HG03378 (cell line): ENCODE results near the gene NLGN4X.

Source experiments
- ATAC-seq: cut with Tn5 transposase; IDR thresholded peaks from one replicate; pipeline ENCODE4 v1.9.1; 2021; ENCODE audit warnings: mild to moderate bottlenecking, moderate library complexity; ENCODE audit not compliant: unreplicated experiment

The NLGN4X gene

DNA sequence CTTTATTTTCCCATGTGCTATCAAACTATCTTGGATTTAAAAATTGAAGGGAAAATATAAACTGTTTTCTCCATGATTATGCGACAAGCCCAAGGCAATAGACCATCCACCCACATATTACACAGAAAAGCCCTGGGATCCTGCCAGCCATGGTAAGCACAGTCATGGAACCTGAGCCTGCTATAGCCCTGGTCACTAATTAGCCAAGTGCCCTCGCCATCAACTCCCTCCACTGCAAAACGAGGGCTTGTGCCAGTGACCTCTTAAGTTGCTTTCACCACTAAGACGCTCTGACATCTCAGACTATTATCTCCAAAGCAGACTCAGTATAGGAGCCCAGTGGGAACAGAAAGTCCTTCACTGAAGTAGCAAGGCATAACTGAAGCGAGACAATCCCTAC, 69.2 kb downstream of the NLGN4X start:
- ATAC-seq = no peak

DNA sequence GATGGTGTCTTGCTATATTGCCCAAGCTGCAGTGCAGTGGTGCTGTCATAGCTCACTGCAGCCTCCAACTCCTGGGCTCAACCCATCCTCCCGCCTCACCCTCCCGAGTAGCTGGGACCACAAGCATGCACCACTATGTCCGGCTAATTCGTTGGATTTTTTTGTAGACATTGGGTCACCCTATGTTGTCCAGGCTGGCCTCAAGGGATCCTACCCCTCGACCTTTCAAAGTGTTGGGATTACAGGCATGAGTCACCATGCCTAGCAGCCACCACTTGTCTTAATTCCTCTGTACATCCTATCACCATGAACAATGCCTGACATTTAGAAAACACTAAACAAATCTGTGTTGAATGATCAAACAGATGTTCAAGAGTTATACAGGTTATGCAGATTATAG, 76.7 kb downstream of the NLGN4X start:
- ATAC-seq = no peak

- no peak for ATAC-seq
Measured at GRCh38 chrX:6149060-6149872, 79.4 kb downstream of the NLGN4X start.

- no peak for ATAC-seq
Measured at GRCh38 chrX:6134255-6134654, 94.4 kb downstream of the NLGN4X start.

- ATAC-seq = no peak
Measured at GRCh38 chrX:6132970-6133369, 95.7 kb downstream of the NLGN4X start.

- ATAC-seq = no peak
Measured at GRCh38 chrX:6131287-6131686, 97.4 kb downstream of the NLGN4X start.

DNA sequence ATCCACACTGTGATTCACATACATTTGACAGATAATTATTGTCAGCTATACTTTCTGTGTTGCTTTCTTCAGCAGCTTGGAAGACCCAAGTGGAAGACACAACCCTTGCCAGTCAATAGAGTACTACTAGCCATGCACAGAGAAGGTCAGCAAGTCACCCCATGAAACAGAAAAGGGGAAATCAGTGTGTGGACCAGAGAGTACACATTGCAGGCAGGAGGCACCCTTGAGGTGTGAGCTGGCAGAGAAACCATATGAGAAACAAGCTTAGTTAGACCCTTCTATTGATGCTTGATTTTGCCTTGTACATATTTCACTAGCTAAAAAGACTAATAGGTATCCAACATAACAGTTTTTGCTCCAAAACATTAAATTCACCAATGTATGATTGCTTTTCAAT, 99.5 kb downstream of the NLGN4X start:
- ATAC-seq = no peak

- ATAC-seq = no peak
Measured at GRCh38 chrX:6120329-6120728, 108.3 kb downstream of the NLGN4X start.

DNA sequence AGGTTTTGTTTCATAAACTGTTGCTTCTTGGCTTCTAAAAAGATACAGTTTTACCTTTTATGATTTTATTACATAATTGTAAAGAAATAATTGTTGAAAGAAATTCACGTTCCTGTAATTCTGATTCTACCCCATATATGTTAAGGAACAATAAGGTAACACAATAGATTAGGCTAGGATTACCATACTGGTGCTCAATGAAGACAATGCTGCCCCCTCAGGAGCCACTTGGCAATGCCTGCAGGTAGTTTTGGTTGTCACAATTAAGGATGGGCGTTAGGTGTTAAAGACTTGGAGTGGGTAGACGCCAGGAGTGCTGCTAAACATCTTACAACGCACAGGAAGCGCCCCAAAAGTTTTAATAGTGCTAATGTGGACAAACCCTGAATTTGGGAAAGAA, 133.2 kb downstream of the NLGN4X start:
- ATAC-seq = no peak

DNA sequence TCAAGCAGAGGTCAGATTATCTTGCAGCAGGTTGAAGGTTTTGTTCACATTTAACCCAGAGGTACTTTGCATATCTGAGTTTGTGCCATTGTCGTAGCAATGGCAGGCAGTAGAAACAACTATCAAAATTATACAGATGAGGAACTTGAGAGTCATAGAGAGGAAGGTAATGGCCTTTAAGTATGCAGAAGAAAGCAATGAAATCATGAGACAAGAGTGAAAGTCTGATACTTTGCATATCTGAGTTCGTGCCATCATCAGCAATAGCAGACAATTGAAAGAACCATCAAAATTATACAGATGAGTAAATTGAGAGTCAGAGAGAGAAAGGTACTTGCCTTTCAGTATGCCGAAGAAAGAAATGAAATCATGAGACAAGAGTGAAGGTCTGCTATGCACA, 154.1 kb downstream of the NLGN4X start:
- no peak for ATAC-seq

DNA sequence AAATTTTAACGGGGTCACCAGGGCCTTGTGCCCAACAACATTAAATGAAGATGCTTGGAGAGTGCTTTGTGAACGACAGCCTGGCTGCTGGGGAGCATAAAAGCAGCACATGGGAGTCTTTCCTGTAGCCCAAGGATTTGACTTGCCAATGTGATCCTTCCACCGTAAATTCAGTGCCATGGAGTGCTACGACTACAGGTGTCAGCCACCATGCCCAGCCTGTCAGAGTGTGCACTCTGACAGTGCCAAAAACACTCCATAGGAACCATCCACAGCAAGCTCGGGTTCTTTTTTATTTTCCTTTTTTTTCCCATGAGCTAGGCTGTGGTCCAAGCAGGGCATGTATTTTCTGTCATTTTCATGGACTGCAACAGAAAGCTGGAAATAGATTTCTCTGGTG, 156.9 kb downstream of the NLGN4X start:
- no peak for ATAC-seq

DNA sequence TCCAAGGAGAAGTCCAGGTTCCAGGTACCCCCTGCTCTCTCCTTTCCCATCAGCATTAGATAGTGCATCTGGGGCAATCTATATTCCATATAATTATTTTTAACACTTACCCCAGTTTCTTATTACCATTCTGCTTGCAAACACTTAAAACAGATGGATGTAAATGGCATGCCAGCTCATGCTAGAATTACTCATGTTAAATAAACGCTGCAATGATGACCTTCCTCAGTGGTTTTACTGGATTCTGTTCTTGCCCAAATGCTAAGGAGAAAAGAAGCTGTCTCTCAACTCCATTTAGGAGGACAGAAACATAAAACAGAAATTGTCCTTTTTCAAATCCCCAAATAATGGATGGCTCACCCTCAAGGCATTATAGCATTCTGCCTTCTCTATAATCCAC, 161.1 kb downstream of the NLGN4X start:
- no peak for ATAC-seq

GRCh38 chrX:6053141-6053540, 175.5 kb downstream of the NLGN4X start:
- no peak for ATAC-seq

- ATAC-seq = no peak
Measured at GRCh38 chrX:6052111-6052745, 176.4 kb downstream of the NLGN4X start.

GRCh38 chrX:6049132-6049531, 179.5 kb downstream of the NLGN4X start:
- no peak for ATAC-seq

- ATAC-seq = no peak
Measured at GRCh38 chrX:6041630-6042029, 187.0 kb downstream of the NLGN4X start.

GRCh38 chrX:6029014-6029413, 199.7 kb downstream of the NLGN4X start:
- no peak for ATAC-seq

GRCh38 chrX:6026980-6027379, 201.7 kb downstream of the NLGN4X start:
- ATAC-seq = no peak

GRCh38 chrX:6026429-6026828, 202.2 kb downstream of the NLGN4X start:
- ATAC-seq = no peak

DNA sequence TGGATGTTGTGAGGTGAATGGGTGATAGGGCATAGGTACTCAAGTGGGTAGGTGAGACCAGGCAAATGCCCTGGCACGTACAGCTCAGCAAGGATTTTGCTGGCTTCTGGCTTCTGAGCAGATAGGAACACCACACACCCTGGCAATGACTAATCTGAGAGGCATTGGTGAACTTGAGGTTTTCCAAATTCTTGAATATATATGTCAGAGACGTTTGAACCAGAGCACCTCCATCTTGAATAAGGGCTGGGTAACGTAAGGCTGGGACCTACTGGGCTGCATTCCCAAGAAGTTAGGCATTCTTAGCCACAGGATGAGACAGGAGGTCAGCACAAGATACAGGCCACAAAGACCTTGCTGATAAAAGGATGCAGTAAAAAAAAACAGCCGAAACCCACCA, 204.5 kb downstream of the NLGN4X start:
- no peak for ATAC-seq

- ATAC-seq = peak; percentile 81
Measured at GRCh38 chrX:6021316-6022091, 207.2 kb downstream of the NLGN4X start.

DNA sequence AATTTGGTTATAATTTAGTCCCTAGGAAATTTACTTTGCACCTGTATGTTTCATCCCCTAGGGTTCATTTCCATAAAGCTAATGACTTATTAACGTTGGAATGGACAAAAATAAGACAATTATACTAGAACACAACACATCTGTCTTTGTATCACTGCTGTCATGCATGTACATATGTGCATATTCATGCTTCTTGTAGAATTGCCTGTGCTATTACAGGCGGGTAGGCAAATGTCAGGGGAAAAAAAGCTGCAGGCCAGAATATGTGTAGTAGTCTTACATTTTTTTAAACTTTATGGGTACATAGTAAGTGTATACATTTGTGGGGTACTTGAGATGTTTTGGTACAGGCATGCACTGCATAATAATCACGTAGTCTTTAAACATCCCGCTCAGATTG, 209.6 kb downstream of the NLGN4X start:
- ATAC-seq = no peak
